Caco-2 (cell line): ENCODE results near the gene TMEM235. TPM values are rescaled to one million over a fixed set of nuclear protein-coding genes. Genes with fewer than 3 reads are reported as not detected.

ENCODE experiments used
- BruUV-seq: library from RNA; stranded (reverse); fragments of 400-500 nt; replicated peaks from 2 replicates; lab custom pipeline; 2021; lab: Mats Ljungman, UMichigan
- CTCF ChIA-PET: fragments of 300-600 bp; sonication (Branson Sonifier 250); formaldehyde crosslinking; loops from one replicate; lab custom pipeline; 2022; ENCODE audit warnings: antibody characterized with exemption; lab: Charles Lee
- POLR2A ChIA-PET: fragments of 300-600 bp; sonication (Branson Sonifier 250); formaldehyde crosslinking; loops from one replicate; lab custom pipeline; 2022; ENCODE audit warnings: antibody characterized with exemption; lab: Charles Lee
- DNase-seq, 2 experiments: peaks; one replicate each; pipeline versions ENCODE4 v3.0.0 to v3.0.0-alpha.2; 2020 to 2022
- H3K27me3 ChIP-seq: replicated peaks from 2 replicates; pipeline ENCODE4 v1.6.0; 2011; ENCODE audit warnings: low read length; ENCODE audit not compliant: control insufficient read depth, insufficient read depth
- H3K36me3 ChIP-seq: 2 replicates; pipeline ENCODE4 v1.5.1; 2011; ENCODE audit warnings: low read length; ENCODE audit not compliant: control insufficient read depth, insufficient read depth
- H3K4me1 ChIP-seq: fragments of 250-450 bp; sonication (Bioruptor Pico); 2 replicates; pipeline ENCODE4 v1.5.1; 2020; ENCODE audit warnings: mild to moderate bottlenecking
- H3K4me3 ChIP-seq: 2 replicates; pipeline ENCODE4 v1.5.1; 2011; ENCODE audit warnings: low read depth, mild to moderate bottlenecking, control low read depth, low read length
- H3K9me3 ChIP-seq: fragments of 250-450 bp; sonication (Bioruptor Pico); 2 replicates; pipeline ENCODE4 v1.5.1; 2020; ENCODE audit warnings: mild to moderate bottlenecking, moderate library complexity
- H3K27ac Mint-ChIP-seq: one replicate; pipeline ENCODE4 v1.8.0; 2022; ENCODE audit warnings: mixed read lengths; ENCODE audit not compliant: unreplicated experiment
- H3K27me3 Mint-ChIP-seq: one replicate; pipeline ENCODE4 v1.8.0; 2022; ENCODE audit warnings: mixed read lengths; ENCODE audit not compliant: insufficient read depth, unreplicated experiment
- H3K36me3 Mint-ChIP-seq: one replicate; pipeline ENCODE4 v1.8.0; 2022; ENCODE audit warnings: mild to moderate bottlenecking, mixed read lengths; ENCODE audit not compliant: insufficient read depth, unreplicated experiment
- H3K4me1 Mint-ChIP-seq: one replicate; pipeline ENCODE4 v1.8.0; 2022; ENCODE audit warnings: low read depth, mixed read lengths; ENCODE audit not compliant: unreplicated experiment
- H3K4me3 Mint-ChIP-seq: one replicate; pipeline ENCODE4 v1.8.0; 2022; ENCODE audit warnings: mild to moderate bottlenecking, moderate library complexity, mixed read lengths; ENCODE audit not compliant: unreplicated experiment
- H3K9me3 Mint-ChIP-seq: one replicate; pipeline ENCODE4 v1.8.0; 2022; ENCODE audit warnings: mixed read lengths; ENCODE audit not compliant: unreplicated experiment
- intact Hi-C: fragments of 100-400 bp; cut with micrococcal nuclease; formaldehyde crosslinking; loops from one replicate; pipeline ENCODE4 v1.10.0; 2022; ENCODE audit not compliant: unreplicated experiment
- total RNA-seq: library from RNA; stranded (reverse); gene quantifications from 2 replicates; pipeline ENCODE4 v1.2.3, GENCODE V29; 2022
- TF ChIP-seq, protein P1 (sequence below), 2 experiments: fragments of 200-600 bp in 1 of 2; IDR thresholded peaks; 1 replicate in 1 of 2; 2 replicates in 1 of 2; pipeline versions ENCODE4 v1.5.1 to v1.8.0; 2011 to 2022; ENCODE audit warnings: antibody characterized with exemption in 1 of 2, control low read depth in 1 of 2, inconsistent platforms in 1 of 2, low read depth in 1 of 2, low read length in 1 of 2, mild to moderate bottlenecking in 1 of 2, moderate library complexity in 1 of 2; ENCODE audit not compliant: insufficient read depth in 1 of 2, severe bottlenecking in 1 of 2, unreplicated experiment in 1 of 2

Gene TMEM235
- total RNA-seq, 1 experiment from 2014 or later: not detected

GRCh38 chr17:78247304-78247703 lies 15.9 kb downstream of the TMEM235 start:
- Mint-ChIP-seq H3K9me3 (peaks cover 10% of the 10 kb centered on the region), H3K27ac (no peak overlapping the region), H3K27me3 (no peaks in the 10 kb centered on the region), H3K4me1 (peaks cover 13% of the 10 kb centered on the region), H3K36me3 (peaks cover 6% of the 10 kb centered on the region), H3K4me3 (no peak overlapping the region)
- ChIA-PET POLR2A (no interaction called here), CTCF (interaction anchor here (0.6 to 0.7 kb wide), 2 partner anchors 65 to 242 kb away, joined by 4 to 5 read pairs; no protein-coding TSS in a partner anchor)
- no peaks in the 10 kb centered on the region for H3K9me3 ChIP-seq
- TF ChIP-seq, protein P1, sequence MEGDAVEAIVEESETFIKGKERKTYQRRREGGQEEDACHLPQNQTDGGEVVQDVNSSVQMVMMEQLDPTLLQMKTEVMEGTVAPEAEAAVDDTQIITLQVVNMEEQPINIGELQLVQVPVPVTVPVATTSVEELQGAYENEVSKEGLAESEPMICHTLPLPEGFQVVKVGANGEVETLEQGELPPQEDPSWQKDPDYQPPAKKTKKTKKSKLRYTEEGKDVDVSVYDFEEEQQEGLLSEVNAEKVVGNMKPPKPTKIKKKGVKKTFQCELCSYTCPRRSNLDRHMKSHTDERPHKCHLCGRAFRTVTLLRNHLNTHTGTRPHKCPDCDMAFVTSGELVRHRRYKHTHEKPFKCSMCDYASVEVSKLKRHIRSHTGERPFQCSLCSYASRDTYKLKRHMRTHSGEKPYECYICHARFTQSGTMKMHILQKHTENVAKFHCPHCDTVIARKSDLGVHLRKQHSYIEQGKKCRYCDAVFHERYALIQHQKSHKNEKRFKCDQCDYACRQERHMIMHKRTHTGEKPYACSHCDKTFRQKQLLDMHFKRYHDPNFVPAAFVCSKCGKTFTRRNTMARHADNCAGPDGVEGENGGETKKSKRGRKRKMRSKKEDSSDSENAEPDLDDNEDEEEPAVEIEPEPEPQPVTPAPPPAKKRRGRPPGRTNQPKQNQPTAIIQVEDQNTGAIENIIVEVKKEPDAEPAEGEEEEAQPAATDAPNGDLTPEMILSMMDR (IDR thresholded peaks at IDR 0.05; ENCODE audit: insufficient read depth in 1 of 2, low read depth in 1 of 2, low read length in 1 of 2, severe bottlenecking in 1 of 2, unreplicated experiment in 1 of 2): no peak
- BruUV-seq: no TSS peak
- H3K36me3 ChIP-seq: no peaks in the 10 kb centered on the region
- no peak overlapping the region for H3K4me3 ChIP-seq
- DNase-seq: no peak
- H3K4me1 ChIP-seq: peaks cover 10% of the 10 kb centered on the region
- intact Hi-C loops: no loop called here
- no peaks in the 10 kb centered on the region for H3K27me3 ChIP-seq

- Mint-ChIP-seq H3K4me3 (no peak overlapping the region), H3K27me3 (no peaks in the 10 kb centered on the region), H3K9me3 (peaks cover 10% of the 10 kb centered on the region), H3K36me3 (peaks cover 6% of the 10 kb centered on the region), H3K27ac (no peak overlapping the region), H3K4me1 (peaks cover 13% of the 10 kb centered on the region)
- DNase-seq: no peak
- H3K36me3 ChIP-seq: no peaks in the 10 kb centered on the region
- H3K4me1 ChIP-seq: peaks cover 10% of the 10 kb centered on the region
- no peak overlapping the region for H3K4me3 ChIP-seq
- intact Hi-C loops: no loop called here
- ChIA-PET CTCF (interaction anchor here (0.7 kb wide), 1 partner anchor 66 kb away, joined by 4 read pairs; no protein-coding TSS in a partner anchor), POLR2A (no interaction called here)
- H3K27me3 ChIP-seq: no peaks in the 10 kb centered on the region
- TF ChIP-seq, protein P1 (IDR thresholded peaks at IDR 0.05; ENCODE audit: insufficient read depth in 1 of 2, low read depth in 1 of 2, low read length in 1 of 2, severe bottlenecking in 1 of 2, unreplicated experiment in 1 of 2): no peak
- no peaks in the 10 kb centered on the region for H3K9me3 ChIP-seq
- BruUV-seq: no TSS peak
Observed at GRCh38 chr17:78248051-78248914, 16.9 kb downstream of the TMEM235 start.

- ChIA-PET CTCF (interaction anchor here (0.6 to 3.0 kb wide), 5 partner anchors 22 to 172 kb away, joined by 4 to 30 read pairs (median 15); partner anchors contain the start of genes AFMID and TK1), POLR2A (no interaction called here)
- no peak overlapping the region for H3K27ac Mint-ChIP-seq
- peaks cover 6% of the 10 kb centered on the region for H3K36me3 Mint-ChIP-seq
- H3K4me1 Mint-ChIP-seq: peaks cover 13% of the 10 kb centered on the region
- H3K9me3 Mint-ChIP-seq: peaks cover 10% of the 10 kb centered on the region
- H3K4me3 ChIP-seq: no peak overlapping the region
- intact Hi-C loops: no loop called here
- no peak for DNase-seq
- no peaks in the 10 kb centered on the region for H3K27me3 Mint-ChIP-seq
- H3K4me3 Mint-ChIP-seq: no peak overlapping the region
- TF ChIP-seq, protein P1 (IDR thresholded peaks at IDR 0.05; ENCODE audit: insufficient read depth in 1 of 2, low read depth in 1 of 2, low read length in 1 of 2, severe bottlenecking in 1 of 2, unreplicated experiment in 1 of 2): no peak
- H3K27me3 ChIP-seq: no peaks in the 10 kb centered on the region
- H3K4me1 ChIP-seq: peaks cover 13% of the 10 kb centered on the region
- H3K36me3 ChIP-seq: no peaks in the 10 kb centered on the region
- BruUV-seq: no TSS peak
- H3K9me3 ChIP-seq: no peaks in the 10 kb centered on the region
Observed at GRCh38 chr17:78249074-78249817, 17.8 kb downstream of the TMEM235 start.
